ENCODE measurements around the gene SRP68. TPM values are rescaled to one million over a fixed set of nuclear protein-coding genes. Genes with fewer than 3 reads are reported as not detected.

SRP68 gene
- total and polyA plus RNA-seq, 2 of the 4 experiments (the other 2 are of a cell fraction) = 47.1 to 82.6 TPM

DNA sequence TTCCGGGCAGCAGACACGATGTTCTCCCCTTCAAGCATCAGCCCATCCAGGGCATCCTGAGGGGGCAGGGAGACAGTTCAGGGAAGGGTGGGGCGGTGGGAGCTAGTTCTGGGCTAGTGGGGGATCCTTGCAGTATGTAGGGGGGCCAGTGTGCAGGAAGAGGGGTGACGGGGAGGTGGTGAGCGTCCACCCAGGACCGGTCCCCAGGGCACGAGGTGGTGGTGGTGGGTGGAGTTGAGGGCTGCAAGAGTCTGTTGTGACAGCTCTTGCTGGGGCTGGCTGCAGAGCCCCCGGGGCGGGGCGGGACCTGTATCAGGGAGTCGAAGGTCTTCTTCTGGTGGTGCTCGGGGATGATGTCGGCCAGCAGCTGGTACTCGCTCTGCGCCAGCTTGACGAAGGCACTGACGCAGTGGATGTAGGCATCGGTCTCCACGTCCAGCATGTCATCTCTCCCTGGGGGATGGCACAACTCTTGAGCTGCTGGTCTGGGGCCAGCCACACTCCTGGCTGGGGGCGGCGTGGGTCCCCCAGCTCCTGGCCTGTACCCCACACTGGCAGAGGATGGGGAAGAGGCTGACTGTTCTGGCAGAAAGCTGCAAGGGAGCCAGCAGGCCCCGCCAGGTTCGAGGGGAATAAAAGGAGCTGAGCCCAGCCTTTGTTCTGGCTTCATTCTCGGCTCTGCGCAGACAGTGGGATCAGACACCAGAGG, 16.7 kb upstream of the SRP68 start:
- Histone ChIP-seq H4K20me1 (ENCODE audit: insufficient read depth, low read length) (no peaks in the 10 kb centered on the region; the same call in 1 of the 2 replicates), H3K36me3 (ENCODE audit: control insufficient read depth, insufficient read depth, low read length) (peaks cover 78% of the 10 kb centered on the region), H3K9me1 (ENCODE audit: insufficient read depth, low read length) (no peaks in the 10 kb centered on the region), H3K9ac (ENCODE audit: low read depth, low read length) (no peak overlapping the region), H3K9me3 (ENCODE audit: control insufficient read depth, insufficient read depth, low read length) (no peaks in the 10 kb centered on the region), H3K4me3 (ENCODE audit: insufficient read depth, low read depth, low read length) (no peak overlapping the region), H2AFZ (replicated peaks; ENCODE audit: low read length, poor library complexity) (no peak overlapping the region), H3K4me2 (ENCODE audit: low read depth, low read length) (no peak overlapping the region), H2AK9ac (replicated peaks; ENCODE audit: low read depth, low read length, poor library complexity) (no peak overlapping the region), H4K91ac (ENCODE audit: insufficient read depth, low read depth, low read length) (no peak overlapping the region), H2BK5ac (ENCODE audit: low read depth, low read length, poor library complexity, severe bottlenecking) (no peak overlapping the region), H3K27ac (ENCODE audit: insufficient read depth, low read length) (no peak overlapping the region), H2BK20ac (ENCODE audit: low read depth, low read length) (no peak overlapping the region), H3K18ac (ENCODE audit: low read depth, low read length) (no peak overlapping the region), H3K79me1 (ENCODE audit: low read depth in 1 of 2, low read length in 2 of 2) (peaks cover 0 to 14% of the 10 kb centered on the region in 2 experiments; a peak in 2 of 4 replicates), H3K23ac (ENCODE audit: low read depth, low read length) (no peak overlapping the region), H3K4me1 (ENCODE audit: control insufficient read depth, insufficient read depth, low read length) (no peaks in the 10 kb centered on the region), H3K4ac (ENCODE audit: low read depth, low read length) (no peak overlapping the region), H3K14ac (replicated peaks; ENCODE audit: low read depth, low read length) (no peak overlapping the region), H4K8ac (ENCODE audit: low read depth in 2 of 2, low read length in 2 of 2) (no peak overlapping the region), H2AK5ac (ENCODE audit: low read depth, low read length) (no peak overlapping the region), H2BK120ac (ENCODE audit: low read depth, low read length) (no peak overlapping the region), H2BK15ac (ENCODE audit: low read depth, low read length) (no peak overlapping the region), H3K56ac (ENCODE audit: extremely low read depth, insufficient read depth, low read length) (no peak overlapping the region), H4K5ac (ENCODE audit: low read depth, low read length) (no peak overlapping the region), H3K27me3 (ENCODE audit: control insufficient read depth, insufficient read depth, low read length) (no peaks in the 10 kb centered on the region)
- ChIA-PET CTCF (no interaction called here), POLR2A (ENCODE audit: unreplicated experiment) (no interaction called here)
- BruUV-seq (replicated peaks) = no TSS peak
- in situ Hi-C loops (cut with MboI; ENCODE audit: low sequenced_read_pairs) = no loop called here
- dilution Hi-C loops (cut with HindIII; ENCODE audit: low sequenced_read_pairs, unreplicated experiment) = no loop called here
- WGBS, 2 experiments (ENCODE audit: extremely low coverage in 2 of 2, insufficient read length in 1 of 2) = 92% methylated on average over 12 of the region's 25 CpGs; no CpG with 5 or more reads in 1 of the 2 experiments
- DNase-seq = no peak
- intact Hi-C loops (cut with micrococcal nuclease) = no loop called here
- ATAC-seq (ENCODE audit: low read depth) = no peak
- TF ChIP-seq MAZ (IDR thresholded peaks at IDR 0.05; ENCODE audit: borderline replicate concordance, low read depth, low read length) (no peak), BHLHE40 (IDR thresholded peaks at IDR 0.05; ENCODE audit: low read depth, low read length) (no peak), MXI1 (IDR thresholded peaks at IDR 0.05; ENCODE audit: borderline replicate concordance, low read depth, low read length) (no peak), FOS (IDR thresholded peaks at IDR 0.05; ENCODE audit: low read depth, low read length) (no peak), RCOR1 (IDR thresholded peaks at IDR 0.05; ENCODE audit: insufficient replicate concordance, low read length) (no peak), SMC3 (IDR thresholded peaks at IDR 0.05; ENCODE audit: low read depth, low read length) (no peak), RFX5 (IDR thresholded peaks at IDR 0.05; ENCODE audit: low read depth, low read length) (no peak), MAFK (IDR thresholded peaks at IDR 0.05; ENCODE audit: low read depth, low read length) (no peak), POLR2A (IDR thresholded peaks at IDR 0.05; ENCODE audit: low read depth, low read length) (no peak), CEBPB (IDR thresholded peaks at IDR 0.05; ENCODE audit: low read depth, low read length) (no peak), CHD1 (IDR thresholded peaks at IDR 0.05; ENCODE audit: low read depth, low read length) (no peak), NFE2L2 (IDR thresholded peaks at IDR 0.05; ENCODE audit: low read depth, low read length) (no peak), RAD21 (IDR thresholded peaks at IDR 0.05; ENCODE audit: low read length) (no peak)
- TF ChIP-seq, protein P1, sequence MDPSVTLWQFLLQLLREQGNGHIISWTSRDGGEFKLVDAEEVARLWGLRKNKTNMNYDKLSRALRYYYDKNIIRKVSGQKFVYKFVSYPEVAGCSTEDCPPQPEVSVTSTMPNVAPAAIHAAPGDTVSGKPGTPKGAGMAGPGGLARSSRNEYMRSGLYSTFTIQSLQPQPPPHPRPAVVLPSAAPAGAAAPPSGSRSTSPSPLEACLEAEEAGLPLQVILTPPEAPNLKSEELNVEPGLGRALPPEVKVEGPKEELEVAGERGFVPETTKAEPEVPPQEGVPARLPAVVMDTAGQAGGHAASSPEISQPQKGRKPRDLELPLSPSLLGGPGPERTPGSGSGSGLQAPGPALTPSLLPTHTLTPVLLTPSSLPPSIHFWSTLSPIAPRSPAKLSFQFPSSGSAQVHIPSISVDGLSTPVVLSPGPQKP (IDR thresholded peaks at IDR 0.05; ENCODE audit: borderline replicate concordance, low read depth, low read length) = no peak
- TF ChIP-seq, protein P2, sequence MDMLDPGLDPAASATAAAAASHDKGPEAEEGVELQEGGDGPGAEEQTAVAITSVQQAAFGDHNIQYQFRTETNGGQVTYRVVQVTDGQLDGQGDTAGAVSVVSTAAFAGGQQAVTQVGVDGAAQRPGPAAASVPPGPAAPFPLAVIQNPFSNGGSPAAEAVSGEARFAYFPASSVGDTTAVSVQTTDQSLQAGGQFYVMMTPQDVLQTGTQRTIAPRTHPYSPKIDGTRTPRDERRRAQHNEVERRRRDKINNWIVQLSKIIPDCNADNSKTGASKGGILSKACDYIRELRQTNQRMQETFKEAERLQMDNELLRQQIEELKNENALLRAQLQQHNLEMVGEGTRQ (IDR thresholded peaks at IDR 0.05; ENCODE audit: low read depth, low read length) = no peak
- TF ChIP-seq, protein P3, sequence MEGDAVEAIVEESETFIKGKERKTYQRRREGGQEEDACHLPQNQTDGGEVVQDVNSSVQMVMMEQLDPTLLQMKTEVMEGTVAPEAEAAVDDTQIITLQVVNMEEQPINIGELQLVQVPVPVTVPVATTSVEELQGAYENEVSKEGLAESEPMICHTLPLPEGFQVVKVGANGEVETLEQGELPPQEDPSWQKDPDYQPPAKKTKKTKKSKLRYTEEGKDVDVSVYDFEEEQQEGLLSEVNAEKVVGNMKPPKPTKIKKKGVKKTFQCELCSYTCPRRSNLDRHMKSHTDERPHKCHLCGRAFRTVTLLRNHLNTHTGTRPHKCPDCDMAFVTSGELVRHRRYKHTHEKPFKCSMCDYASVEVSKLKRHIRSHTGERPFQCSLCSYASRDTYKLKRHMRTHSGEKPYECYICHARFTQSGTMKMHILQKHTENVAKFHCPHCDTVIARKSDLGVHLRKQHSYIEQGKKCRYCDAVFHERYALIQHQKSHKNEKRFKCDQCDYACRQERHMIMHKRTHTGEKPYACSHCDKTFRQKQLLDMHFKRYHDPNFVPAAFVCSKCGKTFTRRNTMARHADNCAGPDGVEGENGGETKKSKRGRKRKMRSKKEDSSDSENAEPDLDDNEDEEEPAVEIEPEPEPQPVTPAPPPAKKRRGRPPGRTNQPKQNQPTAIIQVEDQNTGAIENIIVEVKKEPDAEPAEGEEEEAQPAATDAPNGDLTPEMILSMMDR (conservative IDR thresholded peaks at IDR 0.05; ENCODE audit: low read depth, low read length) = no peak

Data from IMR-90 (cell line).